CD4-positive, alpha-beta T cell treated with Interferon gamma for 1 hour (primary cell): ENCODE measurements around the gene RDH14.

Experiments
- DNase-seq: peaks from one replicate; pipeline ENCODE4 v3.0.0-alpha.2; 2020

Gene RDH14

DNA sequence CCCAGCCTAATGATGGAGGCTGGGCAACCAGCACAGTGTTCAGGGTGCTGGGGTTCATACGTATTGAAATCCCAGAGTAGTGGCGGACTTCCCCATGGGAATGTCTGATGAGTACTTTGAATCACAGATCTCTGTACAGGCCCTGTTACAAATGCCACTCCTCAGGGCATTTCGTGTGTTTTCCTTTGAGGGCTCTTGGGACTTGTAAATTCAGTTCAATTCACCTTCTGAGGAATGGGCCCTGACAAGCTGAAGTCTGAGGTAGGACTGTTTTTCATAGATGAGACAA lies 288 bp upstream of the RDH14 start:
- DNase-seq, result no peak

DNA sequence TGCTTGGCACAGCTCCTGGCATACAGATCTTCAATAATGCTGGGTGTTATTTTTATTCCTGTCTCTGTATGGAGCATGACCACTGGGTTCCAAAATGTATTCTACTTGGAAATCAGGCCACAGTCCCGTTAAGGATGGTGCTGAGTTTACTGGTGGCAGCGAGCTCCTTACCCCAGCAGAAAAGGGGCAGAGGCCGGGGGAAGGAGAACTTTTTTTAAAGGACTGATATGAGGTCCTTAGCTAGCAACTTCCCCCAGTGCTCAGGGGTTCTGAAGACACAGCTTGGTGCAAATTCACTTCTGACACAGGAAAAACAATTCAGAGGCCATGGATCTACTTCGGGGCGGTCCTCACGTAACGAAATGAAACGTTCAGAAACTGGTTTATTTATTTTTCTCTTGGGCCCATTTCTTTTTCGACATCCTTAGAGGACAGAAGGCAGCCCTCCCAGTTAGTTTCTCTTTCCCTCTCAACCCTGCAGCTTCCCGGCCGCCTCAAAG lies 872 bp downstream of the RDH14 start:
- no peak for DNase-seq

DNA sequence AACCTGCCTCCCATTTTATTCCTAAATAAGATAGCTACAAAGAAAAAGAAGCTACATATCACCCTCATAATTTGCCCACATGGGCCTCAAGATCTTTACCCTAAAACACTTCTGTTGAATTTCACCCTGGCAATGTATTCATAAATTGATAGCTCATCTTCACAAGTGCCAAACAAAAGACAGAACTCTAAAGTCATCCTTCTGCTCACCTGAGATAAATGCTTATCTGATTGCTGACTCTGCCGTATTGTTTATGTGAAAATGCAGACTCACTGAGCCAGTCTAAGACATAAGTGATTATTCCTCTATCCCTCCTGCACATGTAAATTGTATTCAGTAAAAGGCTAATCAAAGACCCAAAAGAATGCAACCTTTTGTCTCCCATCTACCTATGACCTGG lies 2.0 kb downstream of the RDH14 start:
- no peak for DNase-seq

DNA sequence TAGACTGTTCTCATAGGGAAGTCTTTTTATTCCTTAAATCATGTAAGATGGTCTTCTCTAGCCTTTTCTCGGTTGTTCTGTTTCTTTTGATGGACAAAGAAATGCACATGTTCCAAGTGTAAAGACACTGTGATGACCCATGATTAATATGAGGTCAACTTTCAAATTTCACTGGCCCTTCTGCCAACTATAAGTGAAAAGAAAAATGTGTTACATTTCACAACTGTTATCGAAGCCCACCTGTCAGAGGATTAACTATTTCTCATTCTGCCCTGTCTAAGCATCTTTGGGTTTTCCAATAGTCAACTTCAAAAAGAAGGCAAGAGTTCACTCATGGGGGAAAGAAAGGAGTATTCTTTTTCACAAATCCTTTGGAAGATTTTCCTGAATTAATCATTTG lies 3.3 kb downstream of the RDH14 start:
- DNase-seq, result no peak

DNA sequence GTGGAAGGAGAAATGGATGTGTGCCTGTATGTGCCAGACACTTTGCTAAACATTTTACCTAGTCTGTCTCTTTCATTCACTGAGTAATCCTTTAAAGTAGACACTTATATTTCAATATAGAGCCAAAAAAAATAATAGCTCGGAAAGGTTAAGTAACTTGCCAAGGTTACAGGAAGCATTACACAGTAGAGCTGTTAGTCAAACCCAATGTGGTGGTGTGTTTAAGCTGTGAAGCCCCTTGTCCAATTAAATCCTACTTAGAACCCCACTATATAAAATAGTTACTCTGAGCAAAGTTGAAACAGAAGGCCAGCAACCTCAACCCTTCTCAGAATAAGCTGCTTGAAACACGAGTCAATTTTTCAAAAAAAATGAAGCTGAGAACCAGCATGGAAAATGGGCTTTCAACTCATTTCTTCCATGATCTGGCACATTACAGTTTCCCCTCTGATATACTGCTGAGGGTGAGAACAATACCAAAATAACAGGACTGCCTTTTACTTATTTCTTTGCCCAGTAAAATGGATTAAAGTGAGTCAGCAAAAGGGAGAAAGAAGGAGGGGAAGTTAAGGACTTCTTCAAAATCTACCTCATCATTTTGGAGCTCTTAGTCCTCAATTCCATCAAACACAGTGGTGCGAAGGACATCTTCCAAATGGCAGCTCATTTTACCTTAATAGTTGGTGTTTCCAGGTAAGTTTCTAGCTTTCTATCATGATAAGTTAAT lies 7.9 kb downstream of the RDH14 start:
- DNase-seq, result no peak

DNA sequence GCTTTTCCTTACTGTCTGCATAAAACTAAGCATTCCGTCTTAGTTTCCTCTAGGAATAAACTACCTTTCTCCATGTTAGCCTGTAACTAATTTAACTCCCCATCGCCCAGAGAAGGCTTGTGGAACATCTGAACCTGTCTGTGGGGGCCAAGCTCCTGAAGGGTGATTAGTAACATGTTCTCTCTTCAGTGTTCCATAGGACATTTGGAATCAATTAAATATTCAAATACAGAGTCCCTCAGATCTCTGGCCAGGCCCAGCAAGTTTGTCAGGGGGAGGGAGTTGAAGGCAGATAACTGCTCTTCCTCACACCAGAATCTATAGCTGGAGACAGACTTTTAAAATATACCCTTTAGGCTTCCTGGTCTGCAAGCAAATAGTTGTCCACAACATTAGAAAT lies 8.8 kb downstream of the RDH14 start:
- no peak for DNase-seq

DNA sequence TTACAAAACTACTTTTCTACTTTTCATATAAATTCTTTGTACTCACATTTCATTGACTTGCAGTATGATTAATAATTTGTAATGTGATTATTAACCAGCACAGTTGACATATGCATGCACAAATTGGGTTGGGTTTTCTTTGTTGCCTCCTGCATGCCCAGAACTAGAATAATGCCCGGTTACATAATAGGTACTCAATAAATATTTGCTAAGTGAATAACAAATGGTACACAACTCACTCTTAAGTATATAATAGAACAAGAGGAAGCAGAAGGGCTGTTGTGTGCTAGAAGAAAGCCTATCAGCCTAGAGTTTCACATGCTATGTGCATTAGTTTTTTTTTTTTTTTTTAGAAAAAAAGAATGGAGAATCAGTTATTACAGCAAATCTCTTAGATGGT lies 9.3 kb downstream of the RDH14 start:
- no peak for DNase-seq

GRCh38 chr2:18550433-18550832 lies 10.0 kb downstream of the RDH14 start:
- DNase-seq, result no peak

DNA sequence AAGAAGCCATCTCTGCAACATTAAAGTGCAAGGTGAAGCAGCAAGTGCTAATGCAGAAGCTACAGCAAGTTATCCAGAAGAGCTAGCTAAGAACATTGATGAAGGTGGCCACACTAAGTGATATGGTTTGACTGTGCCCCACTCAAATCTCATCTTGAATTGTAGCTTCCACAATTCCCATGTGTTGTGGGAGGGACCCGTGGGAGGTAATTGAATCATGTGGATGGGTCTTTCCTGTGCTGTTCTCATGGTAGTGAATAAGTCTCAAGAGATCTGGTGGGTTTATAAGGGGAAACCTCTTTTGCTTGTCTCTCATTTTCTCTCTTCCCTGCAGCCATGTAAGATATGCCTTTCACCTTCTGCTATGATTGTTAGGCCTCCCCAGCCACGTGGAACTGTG lies 11.4 kb downstream of the RDH14 start:
- no peak for DNase-seq

DNA sequence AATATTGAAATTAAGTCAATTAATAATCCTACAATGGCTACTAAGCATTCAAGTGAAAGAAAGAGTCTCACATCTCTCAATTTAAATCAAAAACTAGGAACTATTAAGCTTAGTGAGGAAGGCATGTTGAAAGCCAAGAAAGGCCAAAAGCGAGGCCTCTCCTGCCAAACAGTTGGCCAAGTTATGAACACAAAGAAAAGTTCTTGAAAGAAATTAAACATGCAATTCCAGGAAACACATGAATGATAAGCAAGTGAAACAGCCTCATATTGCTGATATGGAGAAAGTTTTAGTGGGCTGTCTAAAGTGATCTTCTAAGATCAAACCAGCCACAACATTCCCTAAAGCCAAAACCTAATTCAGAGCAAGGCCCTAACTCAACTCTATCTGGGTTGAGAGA lies 11.8 kb downstream of the RDH14 start:
- no peak for DNase-seq

DNA sequence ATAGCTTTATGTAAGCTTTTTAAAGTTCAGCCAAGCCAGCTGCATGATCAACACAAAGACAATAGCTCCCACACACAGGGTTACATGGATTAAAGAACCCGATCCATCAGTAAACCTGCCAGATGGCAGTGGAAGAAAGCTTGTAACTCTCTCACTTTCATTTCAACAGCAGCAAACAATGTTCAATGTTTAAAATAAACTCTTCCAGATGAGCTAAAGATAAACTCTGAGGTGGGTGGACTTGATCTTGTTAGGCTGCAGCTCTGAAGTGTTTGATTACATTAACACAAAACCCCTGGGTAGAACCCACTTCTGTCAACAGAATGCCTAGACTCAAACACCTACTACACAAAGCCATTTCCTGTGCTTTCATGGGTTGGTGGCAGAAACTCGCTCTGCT lies 13.9 kb downstream of the RDH14 start:
- DNase-seq, result no peak

DNA sequence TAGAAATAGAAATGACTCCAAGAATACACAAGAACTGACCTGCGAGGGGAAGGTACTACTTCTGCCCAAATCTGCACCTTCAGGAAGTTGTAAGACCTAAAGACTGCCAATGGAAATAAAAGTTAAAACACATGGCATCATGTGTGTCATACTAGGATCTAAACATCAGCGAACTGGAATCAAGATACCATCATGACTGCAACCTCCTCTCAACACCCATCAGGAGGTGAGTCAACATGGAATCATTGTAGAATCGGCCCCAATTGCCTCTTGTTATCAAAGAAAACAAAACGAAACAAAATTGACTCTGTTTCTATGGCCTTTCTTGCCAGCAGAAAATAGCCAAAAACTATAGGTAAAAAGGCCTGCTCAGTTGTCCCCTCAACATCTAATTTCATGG lies 15.1 kb downstream of the RDH14 start:
- no peak for DNase-seq

- DNase-seq, result no peak
Observed at GRCh38 chr2:18544171-18544570, 16.3 kb downstream of the RDH14 start.

DNA sequence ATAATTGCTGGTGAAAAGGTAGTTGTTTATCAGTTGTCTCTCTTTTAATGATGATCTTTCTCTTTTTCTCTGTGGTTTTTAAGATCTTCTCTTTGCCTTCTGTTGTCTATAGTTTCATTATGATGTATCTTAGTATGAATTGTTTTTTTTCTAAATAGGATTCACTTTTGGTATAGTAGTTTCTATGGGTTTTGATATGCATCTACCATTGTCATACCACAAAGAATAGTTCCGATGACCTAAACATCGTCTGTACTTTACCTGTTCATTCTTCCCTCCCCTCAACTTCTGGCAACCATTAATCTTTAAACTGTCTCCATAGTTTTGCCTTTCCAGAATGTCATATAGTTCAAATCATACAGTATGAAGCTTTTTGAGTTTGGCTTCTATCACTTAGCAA lies 19.6 kb downstream of the RDH14 start:
- no peak for DNase-seq

DNA sequence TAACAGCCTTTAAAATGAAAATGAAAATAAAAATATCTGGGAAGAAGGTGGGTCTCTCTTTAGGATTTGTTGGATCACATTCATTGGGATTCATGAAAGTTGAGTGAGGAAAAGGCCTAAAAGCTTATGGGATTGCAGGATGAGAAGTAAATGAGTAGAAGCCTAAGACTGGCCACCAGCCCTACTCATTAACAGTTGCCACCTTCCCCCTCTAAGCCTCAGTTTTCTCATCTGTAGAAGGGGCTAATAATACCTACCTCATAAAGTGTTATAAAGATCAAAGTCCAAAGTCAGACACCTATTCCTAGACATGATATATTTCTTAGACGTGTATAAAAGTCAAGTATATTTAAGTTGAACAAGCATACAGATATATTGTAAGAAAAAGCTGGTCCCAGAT lies 23.8 kb downstream of the RDH14 start:
- DNase-seq, result no peak

DNA sequence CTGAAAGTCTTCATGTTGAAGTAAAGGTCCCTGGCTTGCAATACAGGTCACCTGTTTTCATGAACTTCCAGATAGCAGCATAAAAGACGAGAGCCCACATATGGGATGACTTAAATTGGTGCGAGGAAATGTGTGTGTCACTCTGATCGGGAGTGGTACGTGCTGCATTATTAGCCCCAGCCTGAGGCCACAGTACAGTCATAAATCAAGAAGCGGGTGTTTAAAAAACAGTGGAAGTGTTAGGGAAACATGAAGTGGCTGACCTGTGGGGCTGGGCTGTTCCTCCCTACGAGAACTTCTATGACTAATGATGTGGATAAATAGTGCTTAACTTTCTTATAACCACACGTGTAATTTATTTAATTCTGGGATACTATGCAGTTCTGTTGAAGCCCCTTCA lies 24.4 kb downstream of the RDH14 start:
- no peak for DNase-seq

DNA sequence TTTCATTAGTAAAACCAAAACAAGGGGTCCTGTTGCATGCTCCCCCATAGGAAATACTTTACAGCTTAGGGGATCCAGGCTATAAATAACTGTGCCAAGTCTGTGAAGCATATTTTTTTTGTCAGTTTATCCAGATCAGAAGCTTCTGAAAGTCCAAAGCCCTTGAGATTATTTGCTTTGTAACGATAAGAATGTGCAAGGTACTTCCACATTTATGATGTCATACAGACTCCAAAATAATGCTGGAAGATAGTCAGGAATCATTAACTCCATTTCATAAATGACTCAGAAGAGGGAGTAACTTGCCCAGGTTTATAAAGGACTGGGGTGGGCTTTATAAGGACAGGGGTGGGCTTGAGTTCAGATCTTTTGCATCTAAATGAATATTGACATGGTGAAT lies 29.3 kb downstream of the RDH14 start:
- no peak for DNase-seq

- DNase-seq, result no peak
Observed at GRCh38 chr2:18527822-18528221, 32.6 kb downstream of the RDH14 start.

DNA sequence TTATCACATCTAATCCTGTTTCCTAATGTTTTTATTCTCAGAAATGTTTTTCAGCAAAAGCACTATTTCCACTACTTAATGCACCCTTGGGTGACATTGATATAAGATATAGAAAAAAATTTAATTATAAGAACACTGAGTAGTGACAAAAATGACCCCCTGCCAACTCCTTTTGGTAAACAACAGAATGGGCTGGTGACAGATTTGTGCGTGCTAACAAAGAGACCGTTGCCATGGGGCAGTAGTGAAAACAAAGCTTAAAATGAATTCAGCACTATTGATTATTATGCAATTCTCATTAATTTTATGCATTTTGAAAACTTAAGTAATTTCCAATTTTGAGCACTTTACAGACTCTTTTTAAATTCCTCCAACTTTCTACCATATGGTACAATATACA lies 33.1 kb downstream of the RDH14 start:
- DNase-seq, result no peak

DNA sequence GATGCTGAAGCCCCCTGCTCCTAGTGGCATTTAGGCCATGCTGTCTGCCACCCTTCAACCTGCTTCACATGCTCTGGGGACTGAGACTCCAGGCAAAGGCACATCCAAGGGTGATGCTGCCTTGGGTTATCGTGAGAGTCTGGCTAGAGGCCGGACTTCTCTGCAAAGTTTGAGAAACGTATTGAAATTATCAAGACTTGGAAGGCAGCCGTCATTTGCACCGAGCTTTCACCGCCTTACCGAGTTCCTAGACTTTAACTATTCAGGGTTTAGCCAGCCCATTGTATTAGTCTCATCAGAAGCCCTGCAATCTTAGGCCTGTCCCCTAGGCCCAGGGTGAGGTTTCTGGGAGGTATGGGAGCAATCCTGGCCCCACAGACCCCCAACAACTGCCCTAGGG lies 34.0 kb downstream of the RDH14 start:
- no peak for DNase-seq

DNA sequence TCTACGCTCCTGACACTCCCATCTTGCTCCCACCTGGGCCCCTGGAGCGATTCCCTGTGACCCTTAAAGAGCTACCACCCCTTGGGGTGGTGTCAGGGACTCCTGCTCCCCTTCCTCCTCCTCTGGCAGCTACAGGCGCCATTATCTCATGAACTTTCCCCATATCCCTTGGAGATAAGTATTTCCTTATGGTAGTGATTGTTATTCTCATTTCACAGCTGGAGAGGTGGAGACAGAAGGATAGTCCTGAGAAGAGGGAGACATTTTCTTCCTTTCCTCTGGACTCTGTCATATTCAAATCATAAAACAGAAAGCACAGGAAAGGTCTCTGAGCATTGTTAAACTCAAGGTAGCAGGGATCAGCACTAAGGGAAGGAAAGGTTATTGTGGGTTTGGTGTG lies 34.6 kb downstream of the RDH14 start:
- DNase-seq, result no peak

GRCh38 chr2:18525236-18525635 lies 35.2 kb downstream of the RDH14 start:
- DNase-seq, result no peak

DNA sequence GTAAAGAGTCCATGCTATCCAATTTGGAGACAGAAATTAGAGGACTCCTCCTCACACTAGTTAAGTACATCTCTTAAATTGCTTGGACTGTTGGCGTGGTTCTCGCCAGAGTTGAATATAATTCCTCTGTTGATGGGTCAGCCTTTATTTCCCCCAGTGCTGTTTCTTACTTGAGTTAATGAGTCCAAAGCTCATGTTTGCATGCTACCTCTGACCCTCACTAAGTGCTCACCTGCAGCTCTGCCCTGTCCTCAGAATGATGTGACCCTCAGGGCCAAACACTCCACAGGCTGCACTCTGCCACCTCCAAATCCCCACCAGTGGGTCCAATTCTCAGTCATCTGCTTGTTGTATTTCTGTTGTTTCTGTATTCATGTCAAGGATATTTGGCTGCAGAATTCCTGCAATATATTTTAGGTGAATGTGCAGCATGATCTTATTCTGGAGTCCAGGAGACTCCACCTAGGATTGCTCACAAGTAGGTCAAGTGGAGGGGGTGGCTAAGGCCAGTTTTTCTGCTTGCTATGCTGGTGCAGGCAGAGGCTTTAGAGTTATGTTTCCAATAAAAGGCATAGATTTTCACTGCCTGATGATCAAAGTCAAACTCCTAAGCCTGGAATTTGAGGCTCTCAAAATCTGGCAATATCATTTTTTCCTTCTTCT lies 37.8 kb downstream of the RDH14 start:
- no peak for DNase-seq

DNA sequence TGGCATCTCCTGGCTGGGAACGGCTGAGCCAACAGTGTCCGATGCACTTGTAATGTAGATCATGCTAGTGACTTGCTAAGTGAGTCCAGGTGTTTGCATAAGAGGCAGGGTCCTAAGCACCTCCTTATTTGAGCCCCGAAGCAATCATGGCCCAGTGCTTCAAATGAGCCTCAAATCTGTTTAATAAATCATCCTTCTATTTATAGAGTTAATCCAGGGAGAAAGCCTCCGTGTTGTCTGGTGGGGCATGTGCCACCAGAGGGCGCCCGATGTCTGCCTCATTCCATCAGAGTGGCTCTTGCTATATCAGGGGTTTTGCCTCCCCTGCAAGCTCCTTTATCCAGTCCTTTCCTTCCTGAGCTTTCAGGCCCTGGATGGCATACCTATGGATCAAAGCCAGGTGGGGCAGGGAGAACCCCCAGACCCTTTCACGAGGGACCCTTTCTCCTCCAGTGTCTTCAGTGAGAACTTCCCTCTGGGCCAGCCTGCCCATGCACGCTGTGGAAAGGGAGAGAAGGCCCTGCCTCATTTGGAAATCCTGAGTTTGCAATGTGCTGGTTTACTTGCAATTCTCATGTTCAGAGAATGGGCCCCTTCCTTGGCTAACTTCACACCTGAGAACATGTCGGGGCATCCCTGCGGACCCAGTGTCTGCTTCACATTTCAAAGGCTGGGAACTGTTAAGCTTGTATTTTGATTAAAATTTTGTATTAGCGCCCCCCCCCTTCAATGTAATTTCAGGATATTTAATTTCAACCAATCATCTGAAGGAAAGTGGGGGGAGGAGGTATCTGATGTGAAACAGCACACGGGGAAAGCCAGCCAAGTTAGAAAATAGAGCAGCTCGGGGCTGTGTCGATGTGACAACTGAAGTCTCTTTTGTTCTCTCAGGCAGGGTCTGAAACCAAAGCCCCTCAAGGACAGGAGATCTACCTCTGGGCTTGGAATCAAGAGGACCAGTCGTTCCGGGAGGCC lies 39.7 kb downstream of the RDH14 start:
- peak; percentile 45 for DNase-seq
